ENCODE measurements around the gene MEIS3. TPM values are rescaled to one million over a fixed set of nuclear protein-coding genes. Genes with fewer than 3 reads are reported as not detected.

Gene MEIS3
- total RNA-seq, 6 experiments from 2014 or later, result 34.1 to 50.3 (median 46.3) TPM

- DNase-seq, result no peak
- H3K4me1 Mint-ChIP-seq (ENCODE audit: low read depth), result peaks cover 7% of the 10 kb centered on the region
- no peak overlapping the region for H3K4me3 Mint-ChIP-seq
- no peak for TF ChIP-seq CTCF (IDR thresholded peaks at IDR 0.05)
- H3K27ac Mint-ChIP-seq, result no peak overlapping the region
- H3K9me3 Mint-ChIP-seq, result no peaks in the 10 kb centered on the region; the same call in 1 of the 2 replicates
- H3K27me3 Mint-ChIP-seq (ENCODE audit: insufficient read depth), result peaks cover 52% of the 10 kb centered on the region
- no peaks in the 10 kb centered on the region; the same call in 1 of the 2 replicates for H3K36me3 Mint-ChIP-seq (ENCODE audit: low read depth)
Observed at GRCh38 chr19:47443331-47443730, 24.0 kb upstream of the MEIS3 start.

DNA sequence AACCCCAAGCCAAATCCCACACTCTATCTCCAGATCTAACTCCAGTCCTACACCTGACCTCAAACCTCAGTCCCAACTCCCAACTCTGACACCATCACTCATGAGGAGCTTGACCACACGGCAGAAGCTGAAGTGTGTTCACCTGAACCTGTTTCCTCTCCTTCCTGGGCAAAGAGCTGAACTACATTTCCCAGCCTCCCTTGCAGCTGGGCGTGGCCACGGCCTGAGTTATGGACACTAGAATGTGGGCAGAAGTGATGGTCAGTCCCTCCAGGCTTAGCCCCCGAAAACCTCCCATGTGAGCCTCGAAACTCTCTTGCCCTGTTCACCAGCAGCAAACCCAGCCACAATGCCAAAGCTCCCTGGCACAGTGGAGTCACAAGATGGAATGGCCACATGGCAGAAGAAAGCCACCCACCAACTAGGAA lies 19.5 kb upstream of the MEIS3 start:
- TF ChIP-seq CTCF (IDR thresholded peaks at IDR 0.05), result no peak
- Mint-ChIP-seq H3K27ac (no peak overlapping the region), H3K36me3 (ENCODE audit: low read depth) (no peaks in the 10 kb centered on the region; the same call in 1 of the 2 replicates), H3K27me3 (ENCODE audit: insufficient read depth) (peaks cover 35% of the 10 kb centered on the region), H3K9me3 (no peaks in the 10 kb centered on the region), H3K4me1 (ENCODE audit: low read depth) (peaks cover 7% of the 10 kb centered on the region; the same call in 1 of the 2 replicates), H3K4me3 (no peak overlapping the region)
- DNase-seq, result no peak

DNA sequence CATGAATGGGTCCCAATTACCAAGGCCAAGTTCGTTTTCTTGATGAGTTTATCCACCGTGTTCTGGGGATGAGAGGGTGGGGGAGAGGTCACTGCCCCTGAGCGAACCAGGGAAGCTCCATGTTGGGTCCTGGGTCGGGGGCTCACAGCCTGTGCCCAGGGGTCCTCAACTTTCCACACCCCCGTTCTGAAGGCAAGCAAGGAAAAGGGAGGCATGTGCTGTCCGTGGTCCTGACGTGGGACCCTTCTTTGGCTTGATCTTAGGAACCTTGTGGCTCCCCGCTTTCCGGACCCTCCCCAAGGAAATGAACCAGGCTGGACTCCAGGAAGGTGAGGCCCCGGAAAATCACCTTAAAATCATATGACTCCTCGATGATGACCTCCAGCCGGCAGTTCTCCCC lies 18.2 kb upstream of the MEIS3 start:
- TF ChIP-seq CTCF (IDR thresholded peaks at IDR 0.05), result no peak
- Mint-ChIP-seq H3K27me3 (ENCODE audit: insufficient read depth) (peaks cover 25% of the 10 kb centered on the region), H3K4me3 (no peak overlapping the region)

GRCh38 chr19:47436712-47437401 lies 17.5 kb upstream of the MEIS3 start:
- no peak overlapping the region for H3K27ac Mint-ChIP-seq
- no peaks in the 10 kb centered on the region for H3K36me3 Mint-ChIP-seq (ENCODE audit: low read depth)
- DNase-seq, result peak; percentile 17
- H3K4me1 Mint-ChIP-seq (ENCODE audit: low read depth), result peaks cover 7% of the 10 kb centered on the region; the same call in 1 of the 2 replicates
- peaks cover 21% of the 10 kb centered on the region for H3K27me3 Mint-ChIP-seq (ENCODE audit: insufficient read depth)
- no peaks in the 10 kb centered on the region for H3K9me3 Mint-ChIP-seq
- peak; percentile 94 for TF ChIP-seq CTCF (IDR thresholded peaks at IDR 0.05)
- no peak overlapping the region for H3K4me3 Mint-ChIP-seq

More for the DNA sequence above, 18.2 kb upstream of the MEIS3 start:
- no peaks in the 10 kb centered on the region for H3K36me3 Mint-ChIP-seq (ENCODE audit: low read depth)
- H3K27ac Mint-ChIP-seq, result no peak overlapping the region
- DNase-seq, result no peak
- no peaks in the 10 kb centered on the region for H3K9me3 Mint-ChIP-seq
- peaks cover 7% of the 10 kb centered on the region; the same call in 1 of the 2 replicates for H3K4me1 Mint-ChIP-seq (ENCODE audit: low read depth)

DNA sequence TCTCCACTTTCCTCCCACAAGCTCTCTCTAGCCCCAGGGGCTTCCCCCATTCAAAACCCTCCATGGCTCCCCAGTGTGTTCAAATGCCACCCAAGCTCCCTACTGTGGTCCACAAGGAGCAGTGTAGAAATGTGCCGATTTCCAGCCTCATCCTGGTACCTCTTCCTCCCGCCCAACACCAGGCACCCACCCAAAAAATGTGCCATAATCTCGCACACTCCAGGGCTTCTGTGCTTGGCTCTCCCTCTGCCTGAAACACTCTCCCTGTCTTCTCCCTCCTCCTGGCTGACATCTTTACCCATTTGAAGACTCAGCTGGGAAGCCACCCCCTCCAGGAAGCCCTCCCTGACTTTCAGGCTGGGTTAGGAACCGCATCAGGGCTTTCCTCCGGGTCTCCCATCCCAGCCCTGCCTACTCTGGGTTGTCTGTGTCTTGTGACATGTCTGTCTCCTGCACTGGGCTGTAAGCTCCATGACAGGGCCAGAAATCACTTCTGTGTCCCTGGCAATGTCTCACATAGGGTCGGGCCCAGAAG lies 16.6 kb upstream of the MEIS3 start:
- no peak for TF ChIP-seq CTCF (IDR thresholded peaks at IDR 0.05)
- Mint-ChIP-seq H3K27me3 (ENCODE audit: insufficient read depth) (peaks cover 17% of the 10 kb centered on the region), H3K27ac (no peak overlapping the region), H3K36me3 (ENCODE audit: low read depth) (no peaks in the 10 kb centered on the region), H3K4me1 (ENCODE audit: low read depth) (peaks cover 7% of the 10 kb centered on the region; the same call in 1 of the 2 replicates), H3K9me3 (no peaks in the 10 kb centered on the region), H3K4me3 (no peak overlapping the region)
- no peak for DNase-seq

Data from HFFc6 (cell line).